ENCODE data around the gene FBXO17. TPM values are rescaled to one million over a fixed set of nuclear protein-coding genes. Genes with fewer than 3 reads are reported as not detected.
A peak's percentile ranks its signal among the peaks of the same experiment; 100 is the strongest.

Gene FBXO17
- total and polyA plus RNA-seq, 2 of the 13 experiments (the other 11 are each of a cell fraction or from before 2014, with no cell fraction given) = 22.1 to 58.7 TPM

DNA sequence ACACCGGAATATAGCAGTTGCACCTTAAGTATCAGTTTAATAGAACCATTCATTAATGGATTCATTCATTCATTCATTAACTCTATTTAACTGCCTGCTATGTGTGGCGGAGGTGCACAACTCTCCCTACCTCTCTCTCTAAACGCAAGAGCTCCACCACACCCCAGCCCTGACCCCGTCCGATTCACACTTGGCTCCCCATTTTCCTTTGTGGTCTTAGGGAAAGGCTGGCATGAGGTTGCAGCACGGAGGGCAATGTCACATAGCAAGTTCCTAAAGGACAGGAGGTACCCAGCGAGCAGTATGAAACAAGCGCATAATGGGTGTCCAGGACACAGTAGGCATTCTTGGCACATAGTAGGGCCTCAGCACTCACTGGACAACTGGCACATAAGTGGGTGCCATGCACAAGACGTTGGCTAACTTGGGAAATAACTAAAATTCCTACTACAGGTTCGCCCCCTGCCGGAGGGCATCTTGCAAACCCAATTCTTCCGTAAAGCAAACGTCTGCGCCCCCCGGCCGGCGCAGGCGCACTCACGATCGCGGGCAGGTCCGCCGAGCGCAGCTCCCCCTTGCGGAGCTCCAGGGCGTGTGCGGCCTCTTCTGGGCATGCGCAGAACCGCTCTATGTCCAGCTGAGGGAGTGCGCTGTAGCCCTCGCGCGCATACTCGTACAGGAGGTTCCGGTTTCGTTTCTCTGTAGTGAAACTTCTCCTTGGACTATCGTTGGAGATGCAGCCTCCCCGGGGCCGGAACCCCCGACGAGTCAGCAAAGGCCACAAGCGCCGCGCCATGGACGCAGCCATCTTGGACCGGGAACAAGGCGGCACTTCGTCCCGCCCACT, 45.4 kb downstream of the FBXO17 start, which contains the start of gene SARS2 (continued):
- TF ChIP-seq, protein P1, sequence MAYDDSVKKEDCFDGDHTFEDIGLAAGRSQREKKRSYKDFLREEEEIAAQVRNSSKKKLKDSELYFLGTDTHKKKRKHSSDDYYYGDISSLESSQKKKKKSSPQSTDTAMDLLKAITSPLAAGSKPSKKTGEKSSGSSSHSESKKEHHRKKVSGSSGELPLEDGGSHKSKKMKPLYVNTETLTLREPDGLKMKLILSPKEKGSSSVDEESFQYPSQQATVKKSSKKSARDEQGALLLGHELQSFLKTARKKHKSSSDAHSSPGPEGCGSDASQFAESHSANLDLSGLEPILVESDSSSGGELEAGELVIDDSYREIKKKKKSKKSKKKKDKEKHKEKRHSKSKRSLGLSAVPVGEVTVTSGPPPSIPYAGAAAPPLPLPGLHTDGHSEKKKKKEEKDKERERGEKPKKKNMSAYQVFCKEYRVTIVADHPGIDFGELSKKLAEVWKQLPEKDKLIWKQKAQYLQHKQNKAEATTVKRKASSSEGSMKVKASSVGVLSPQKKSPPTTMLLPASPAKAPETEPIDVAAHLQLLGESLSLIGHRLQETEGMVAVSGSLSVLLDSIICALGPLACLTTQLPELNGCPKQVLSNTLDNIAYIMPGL (CRISPR knock-in tag; IDR thresholded peaks at IDR 0.05; ENCODE audit: borderline replicate concordance in 1 of 2, low read depth in 1 of 2) = peak; percentile 80 to 85
- TF ChIP-seq ZNF160 (CRISPR knock-in tag; IDR thresholded peaks at IDR 0.05) (no peak), ZC3H13 (CRISPR knock-in tag; IDR thresholded peaks at IDR 0.05) (peak; percentile 47; the same call in 1 of the 2 replicates), ZNF891 (CRISPR knock-in tag; IDR thresholded peaks at IDR 0.05) (no peak), FOXO1 (CRISPR knock-in tag; IDR thresholded peaks at IDR 0.05) (peak; percentile 12; the same call in 1 of the 2 replicates), YEATS2 (CRISPR knock-in tag; IDR thresholded peaks at IDR 0.05; ENCODE audit: borderline replicate concordance) (peak; percentile 46; the same call in 1 of the 2 replicates), ZNF260 (CRISPR knock-in tag; IDR thresholded peaks at IDR 0.05; ENCODE audit: borderline replicate concordance, low read depth) (no peak), ZNF225 (CRISPR knock-in tag; IDR thresholded peaks at IDR 0.05) (no peak), CREM (IDR thresholded peaks at IDR 0.05) (no peak), CREM (CRISPR knock-in tag; IDR thresholded peaks at IDR 0.05) (no peak), ELF3 (CRISPR knock-in tag; IDR thresholded peaks at IDR 0.05) (peak; percentile 67), SIX1 (CRISPR knock-in tag; IDR thresholded peaks at IDR 0.05; ENCODE audit: borderline replicate concordance) (no peak), ZNF292 (CRISPR knock-in tag; IDR thresholded peaks at IDR 0.05; ENCODE audit: borderline replicate concordance, low read depth) (no peak), KMT2B (CRISPR knock-in tag; IDR thresholded peaks at IDR 0.05) (peak; percentile 77), FOSL2 (CRISPR knock-in tag; IDR thresholded peaks at IDR 0.05) (no peak), ZNF10 (CRISPR knock-in tag; IDR thresholded peaks at IDR 0.05; ENCODE audit: borderline replicate concordance, low read depth) (no peak)
- TF ChIP-seq, protein P2, sequence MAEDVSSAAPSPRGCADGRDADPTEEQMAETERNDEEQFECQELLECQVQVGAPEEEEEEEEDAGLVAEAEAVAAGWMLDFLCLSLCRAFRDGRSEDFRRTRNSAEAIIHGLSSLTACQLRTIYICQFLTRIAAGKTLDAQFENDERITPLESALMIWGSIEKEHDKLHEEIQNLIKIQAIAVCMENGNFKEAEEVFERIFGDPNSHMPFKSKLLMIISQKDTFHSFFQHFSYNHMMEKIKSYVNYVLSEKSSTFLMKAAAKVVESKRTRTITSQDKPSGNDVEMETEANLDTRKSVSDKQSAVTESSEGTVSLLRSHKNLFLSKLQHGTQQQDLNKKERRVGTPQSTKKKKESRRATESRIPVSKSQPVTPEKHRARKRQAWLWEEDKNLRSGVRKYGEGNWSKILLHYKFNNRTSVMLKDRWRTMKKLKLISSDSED (CRISPR knock-in tag; IDR thresholded peaks at IDR 0.05) = no peak
- TF ChIP-seq, protein P3, sequence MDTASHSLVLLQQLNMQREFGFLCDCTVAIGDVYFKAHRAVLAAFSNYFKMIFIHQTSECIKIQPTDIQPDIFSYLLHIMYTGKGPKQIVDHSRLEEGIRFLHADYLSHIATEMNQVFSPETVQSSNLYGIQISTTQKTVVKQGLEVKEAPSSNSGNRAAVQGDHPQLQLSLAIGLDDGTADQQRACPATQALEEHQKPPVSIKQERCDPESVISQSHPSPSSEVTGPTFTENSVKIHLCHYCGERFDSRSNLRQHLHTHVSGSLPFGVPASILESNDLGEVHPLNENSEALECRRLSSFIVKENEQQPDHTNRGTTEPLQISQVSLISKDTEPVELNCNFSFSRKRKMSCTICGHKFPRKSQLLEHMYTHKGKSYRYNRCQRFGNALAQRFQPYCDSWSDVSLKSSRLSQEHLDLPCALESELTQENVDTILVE (CRISPR knock-in tag; IDR thresholded peaks at IDR 0.05) = peak; percentile 67; the same call in 1 of the 2 replicates
- TF ChIP-seq, protein P4, sequence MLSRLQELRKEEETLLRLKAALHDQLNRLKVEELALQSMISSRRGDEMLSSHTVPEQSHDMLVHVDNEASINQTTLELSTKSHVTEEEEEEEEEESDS (CRISPR knock-in tag; IDR thresholded peaks at IDR 0.05; ENCODE audit: borderline replicate concordance) = no peak
- TF ChIP-seq, protein P5, sequence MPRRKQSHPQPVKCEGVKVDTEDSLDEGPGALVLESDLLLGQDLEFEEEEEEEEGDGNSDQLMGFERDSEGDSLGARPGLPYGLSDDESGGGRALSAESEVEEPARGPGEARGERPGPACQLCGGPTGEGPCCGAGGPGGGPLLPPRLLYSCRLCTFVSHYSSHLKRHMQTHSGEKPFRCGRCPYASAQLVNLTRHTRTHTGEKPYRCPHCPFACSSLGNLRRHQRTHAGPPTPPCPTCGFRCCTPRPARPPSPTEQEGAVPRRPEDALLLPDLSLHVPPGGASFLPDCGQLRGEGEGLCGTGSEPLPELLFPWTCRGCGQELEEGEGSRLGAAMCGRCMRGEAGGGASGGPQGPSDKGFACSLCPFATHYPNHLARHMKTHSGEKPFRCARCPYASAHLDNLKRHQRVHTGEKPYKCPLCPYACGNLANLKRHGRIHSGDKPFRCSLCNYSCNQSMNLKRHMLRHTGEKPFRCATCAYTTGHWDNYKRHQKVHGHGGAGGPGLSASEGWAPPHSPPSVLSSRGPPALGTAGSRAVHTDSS (CRISPR knock-in tag; conservative IDR thresholded peaks at IDR 0.05) = no peak
- TF ChIP-seq, protein P6, sequence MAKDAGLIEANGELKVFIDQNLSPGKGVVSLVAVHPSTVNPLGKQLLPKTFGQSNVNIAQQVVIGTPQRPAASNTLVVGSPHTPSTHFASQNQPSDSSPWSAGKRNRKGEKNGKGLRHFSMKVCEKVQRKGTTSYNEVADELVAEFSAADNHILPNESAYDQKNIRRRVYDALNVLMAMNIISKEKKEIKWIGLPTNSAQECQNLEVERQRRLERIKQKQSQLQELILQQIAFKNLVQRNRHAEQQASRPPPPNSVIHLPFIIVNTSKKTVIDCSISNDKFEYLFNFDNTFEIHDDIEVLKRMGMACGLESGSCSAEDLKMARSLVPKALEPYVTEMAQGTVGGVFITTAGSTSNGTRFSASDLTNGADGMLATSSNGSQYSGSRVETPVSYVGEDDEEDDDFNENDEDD (CRISPR knock-in tag; IDR thresholded peaks at IDR 0.05; ENCODE audit: borderline replicate concordance) = no peak; the same call in 1 of the 2 replicates
